ENCODE results near the gene SLC2A8.

Gene SLC2A8

DNA sequence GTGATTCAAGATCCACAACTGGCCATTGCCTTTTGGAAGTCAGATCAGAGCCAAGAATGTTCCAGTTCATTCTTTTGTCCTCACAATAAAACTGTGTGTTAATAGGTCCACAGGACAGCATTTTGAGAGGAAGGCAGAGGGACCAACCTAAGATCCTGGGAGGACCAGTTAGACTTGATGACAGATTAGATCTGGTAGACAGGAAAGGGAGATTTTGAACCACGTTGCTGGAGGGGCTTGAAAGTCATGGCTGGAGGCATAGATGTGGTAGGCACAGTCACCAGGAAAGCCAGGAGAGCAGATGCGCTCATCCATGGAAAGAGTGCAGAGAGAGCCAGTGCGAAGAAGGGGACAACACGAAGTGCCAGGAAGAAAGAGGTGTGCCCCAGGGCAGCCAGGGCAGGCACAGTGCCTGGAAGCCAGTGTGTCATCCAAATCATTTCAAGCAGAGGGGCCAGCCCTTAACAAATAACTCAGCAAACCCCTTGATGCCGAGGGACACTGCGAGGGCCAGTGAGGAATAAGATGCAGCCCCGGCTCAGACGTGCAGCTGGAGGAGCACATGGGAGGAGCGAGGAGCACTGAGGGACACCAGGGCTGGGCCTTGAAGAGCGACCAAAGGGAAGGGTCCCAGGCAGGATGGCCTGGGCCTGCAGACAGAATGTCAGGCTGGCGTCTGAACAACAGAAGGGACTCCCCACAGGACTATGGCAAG, 12.8 kb upstream of the SLC2A8 start:
- DNase-seq, result no peak

DNA sequence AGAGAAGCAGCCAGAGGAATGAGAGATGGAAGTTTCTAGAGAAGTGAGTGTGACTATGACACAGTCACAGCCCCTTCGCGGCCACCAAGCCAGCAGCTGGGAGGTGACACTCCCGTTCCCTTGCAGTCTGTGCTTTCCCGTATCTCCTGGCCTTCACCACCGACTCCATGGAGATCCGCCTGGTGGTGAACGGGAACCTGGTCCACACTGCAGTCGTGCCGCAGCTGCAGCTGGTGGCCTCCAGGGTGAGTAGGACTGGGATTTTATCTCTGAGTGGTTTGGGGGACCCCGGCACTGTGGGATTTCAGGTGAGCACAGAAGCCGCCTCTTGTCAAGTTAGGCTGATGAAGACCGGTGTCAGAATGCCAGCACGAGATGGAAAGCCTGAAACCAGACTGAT, 12.1 kb upstream of the SLC2A8 start:
- DNase-seq, result no peak

DNA sequence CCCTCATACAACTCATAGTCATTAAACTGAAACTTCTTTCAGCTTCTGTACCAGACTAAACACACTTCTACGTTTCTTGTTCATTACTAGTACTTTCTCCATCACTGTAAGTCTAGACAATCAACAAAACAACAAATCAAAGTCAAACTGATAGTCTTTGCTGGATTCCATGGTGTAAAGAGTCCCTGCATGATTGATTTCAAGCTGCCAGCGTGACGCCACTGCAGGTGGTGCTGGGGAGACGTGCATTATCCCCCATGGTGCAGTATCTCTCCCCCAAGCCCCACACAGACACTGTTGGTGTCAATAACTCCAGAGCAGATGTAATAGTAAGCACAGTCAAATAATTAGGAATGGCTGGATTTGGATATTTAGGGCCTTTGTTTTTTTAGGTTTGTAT, 10.7 kb upstream of the SLC2A8 start:
- DNase-seq, result no peak

DNA sequence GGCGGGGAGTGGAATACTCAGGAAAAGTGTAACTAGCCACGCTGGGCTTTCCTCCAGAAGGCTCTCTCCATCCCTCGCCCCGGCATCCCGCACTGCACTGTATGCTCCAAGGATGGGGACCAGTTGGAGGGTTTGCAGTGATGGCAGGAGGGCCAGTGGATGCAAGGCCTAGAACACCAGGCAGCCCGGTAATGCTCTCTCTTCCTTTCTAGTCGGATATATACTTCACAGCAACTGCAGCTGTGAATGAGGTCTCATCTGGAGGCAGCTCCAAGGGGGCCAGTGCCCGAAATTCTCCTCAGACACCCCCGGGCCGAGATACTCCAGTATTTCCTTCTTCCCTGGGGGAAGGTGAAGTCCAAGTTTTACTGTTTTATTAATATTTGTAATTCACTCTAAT, 10.0 kb upstream of the SLC2A8 start:
- no peak for DNase-seq

DNA sequence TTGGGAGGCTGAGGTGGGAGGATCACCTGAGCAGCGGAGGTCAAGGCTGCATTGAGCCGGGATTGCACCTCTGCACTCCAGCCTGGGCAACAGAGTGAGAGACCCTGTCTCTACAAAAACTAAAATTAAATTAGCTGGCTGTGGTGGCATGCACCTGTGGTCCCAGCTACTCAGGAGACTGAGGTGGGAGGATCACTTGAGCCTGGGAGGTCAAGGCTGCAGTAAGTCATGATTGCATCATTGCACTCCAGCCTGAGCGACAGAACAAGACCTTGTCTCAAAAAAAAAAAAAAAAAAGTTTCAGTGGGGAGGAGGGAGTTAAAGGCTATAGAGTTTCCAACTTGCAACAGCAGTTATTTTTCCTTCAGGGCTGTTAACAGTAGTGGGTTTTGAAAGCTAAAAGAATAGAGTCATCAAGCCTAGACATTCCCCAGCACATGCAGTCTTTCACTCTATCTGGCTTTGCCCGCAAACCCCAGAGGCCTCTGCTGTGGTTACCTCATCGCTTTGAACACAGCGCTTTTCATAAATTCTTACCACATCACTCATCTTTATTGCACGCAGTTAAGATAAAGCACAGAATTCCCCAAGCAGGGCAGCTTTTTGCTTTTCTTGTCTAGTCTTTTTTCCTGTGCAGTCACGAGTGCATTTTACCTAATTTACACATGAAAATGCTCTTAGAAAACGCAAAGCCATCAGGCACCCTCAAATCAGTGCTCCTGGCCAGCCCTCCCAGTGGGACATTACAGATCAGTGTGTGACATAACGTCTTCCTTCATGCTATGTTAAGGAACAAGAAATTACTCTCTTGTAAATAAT, 8.7 kb upstream of the SLC2A8 start:
- peak; percentile 89 for DNase-seq

DNA sequence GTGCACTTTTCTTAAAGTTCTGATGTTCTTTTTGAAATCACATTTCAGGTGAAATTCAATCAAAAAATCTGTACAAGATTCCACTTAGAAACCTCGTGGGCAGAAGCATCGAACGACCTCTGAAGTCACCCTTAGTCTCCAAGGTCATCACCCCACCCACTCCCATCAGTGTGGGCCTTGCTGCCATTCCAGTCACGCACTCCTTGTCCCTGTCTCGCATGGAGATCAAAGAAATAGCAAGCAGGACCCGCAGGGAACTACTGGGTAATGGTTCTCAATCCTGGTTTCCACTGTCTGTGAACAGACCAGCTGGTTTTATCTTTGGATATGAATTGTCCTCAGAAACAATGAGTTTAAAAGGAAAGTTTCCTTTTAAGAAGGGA, 8.1 kb upstream of the SLC2A8 start:
- DNase-seq, result no peak

DNA sequence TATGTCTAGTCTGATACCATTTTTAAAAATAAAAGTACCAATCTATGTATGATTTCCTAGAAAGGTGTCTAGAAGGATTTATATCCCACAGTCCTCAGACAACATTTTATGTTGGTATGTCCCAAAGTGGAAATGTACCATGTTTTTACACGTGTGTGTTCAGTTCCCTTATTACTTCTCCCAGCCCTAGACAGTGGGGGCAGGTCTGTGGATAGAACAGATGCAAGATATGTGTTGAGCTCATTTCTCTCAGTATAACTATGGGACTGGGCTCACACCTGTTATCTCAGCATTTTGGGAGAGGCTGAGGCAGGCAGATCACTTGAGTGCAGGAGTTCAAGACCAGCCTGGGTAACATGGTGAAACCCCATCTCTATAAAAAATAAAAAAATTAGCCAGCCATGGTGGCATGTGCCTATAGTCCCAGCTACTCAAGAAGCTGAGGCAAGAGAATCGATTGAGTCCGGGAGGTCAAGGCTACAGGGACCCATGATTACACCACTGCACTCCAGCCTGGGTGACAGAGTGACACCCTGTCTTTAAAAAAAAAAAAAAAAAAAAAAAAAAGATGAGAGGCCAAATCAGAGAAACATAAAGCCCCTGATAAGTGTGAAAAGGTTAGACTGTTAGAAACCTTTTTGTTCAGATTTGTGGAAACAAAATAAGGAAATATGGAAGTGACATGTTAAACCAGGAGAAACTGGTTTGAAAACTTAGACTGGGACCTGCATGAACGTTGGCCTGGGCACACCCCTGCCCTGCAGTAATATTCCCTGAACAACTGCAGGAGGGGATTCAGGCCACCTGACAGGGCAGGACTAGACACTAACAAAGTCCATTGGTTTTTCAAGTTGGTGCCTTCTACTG, 7.4 kb upstream of the SLC2A8 start:
- no peak for DNase-seq

DNA sequence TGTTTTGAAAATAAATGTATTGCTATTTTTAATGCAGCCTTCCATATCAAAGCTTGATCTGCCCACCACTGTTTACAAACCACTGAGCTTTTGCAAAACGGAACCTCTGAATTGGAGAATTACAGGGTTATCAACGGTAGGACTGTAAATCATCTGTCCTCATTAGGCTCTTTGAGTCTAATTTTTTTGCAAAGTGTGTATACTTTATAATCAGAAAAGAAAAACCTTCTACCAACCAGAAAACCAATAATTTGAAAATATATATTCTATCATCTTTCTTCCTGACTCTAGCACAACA, 6.8 kb upstream of the SLC2A8 start:
- no peak for DNase-seq

DNA sequence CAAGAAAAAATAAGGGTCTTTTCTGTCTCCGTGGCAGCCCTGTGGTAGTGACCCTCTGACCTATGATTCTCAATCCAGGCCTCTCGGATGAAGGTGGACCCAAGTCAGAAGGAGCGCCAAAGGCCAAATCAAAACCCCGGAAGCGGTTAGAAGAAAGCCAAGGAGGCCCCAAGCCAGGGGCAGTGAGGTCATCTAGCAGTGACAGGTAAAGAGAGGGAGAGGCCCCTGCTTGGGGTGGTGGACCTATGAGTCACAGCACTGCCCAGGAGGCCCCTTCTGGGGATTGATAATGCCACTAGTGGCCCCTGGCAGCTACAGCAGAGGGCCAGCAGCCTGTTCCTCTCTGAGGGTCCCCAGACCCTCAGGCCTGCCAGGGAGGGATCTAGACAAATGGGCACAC, 6.4 kb upstream of the SLC2A8 start:
- DNase-seq, result no peak

DNA sequence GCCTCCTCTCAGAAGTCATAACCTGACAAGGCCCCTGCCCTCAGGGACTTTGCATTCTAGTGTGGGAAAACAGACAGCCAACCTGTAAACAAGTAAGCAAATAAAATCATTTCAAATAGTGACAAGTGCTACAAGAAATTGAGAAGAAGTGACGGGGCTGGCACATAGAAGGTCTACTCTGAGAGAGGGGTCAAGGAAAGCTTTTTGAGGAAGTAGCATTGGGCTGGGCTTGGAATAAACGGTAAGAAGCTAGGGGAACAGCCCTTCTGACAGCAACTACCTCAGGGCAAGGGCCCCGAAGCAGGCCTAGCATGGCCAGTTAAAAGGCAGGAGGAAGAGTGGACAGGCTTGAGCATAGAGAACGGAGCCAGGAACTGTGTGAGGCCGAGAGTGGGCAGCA, 4.8 kb upstream of the SLC2A8 start:
- DNase-seq, result no peak

DNA sequence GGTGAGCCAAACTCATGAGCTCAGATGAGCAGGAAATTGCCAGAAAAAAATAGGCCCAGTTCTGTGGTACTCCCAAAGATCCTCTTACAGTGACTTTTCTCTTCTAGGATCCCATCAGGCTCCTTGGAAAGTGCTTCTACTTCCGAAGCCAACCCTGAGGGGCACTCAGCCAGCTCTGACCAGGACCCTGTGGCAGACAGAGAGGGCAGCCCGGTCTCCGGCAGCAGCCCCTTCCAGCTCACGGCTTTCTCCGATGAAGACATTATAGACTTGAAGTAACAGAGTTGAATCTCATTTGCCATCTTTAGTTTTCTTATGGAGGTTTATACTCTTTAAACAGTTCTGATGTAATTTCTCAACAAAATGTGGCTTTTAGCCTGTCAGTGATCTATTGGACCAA, 4.0 kb upstream of the SLC2A8 start:
- DNase-seq, result no peak

DNA sequence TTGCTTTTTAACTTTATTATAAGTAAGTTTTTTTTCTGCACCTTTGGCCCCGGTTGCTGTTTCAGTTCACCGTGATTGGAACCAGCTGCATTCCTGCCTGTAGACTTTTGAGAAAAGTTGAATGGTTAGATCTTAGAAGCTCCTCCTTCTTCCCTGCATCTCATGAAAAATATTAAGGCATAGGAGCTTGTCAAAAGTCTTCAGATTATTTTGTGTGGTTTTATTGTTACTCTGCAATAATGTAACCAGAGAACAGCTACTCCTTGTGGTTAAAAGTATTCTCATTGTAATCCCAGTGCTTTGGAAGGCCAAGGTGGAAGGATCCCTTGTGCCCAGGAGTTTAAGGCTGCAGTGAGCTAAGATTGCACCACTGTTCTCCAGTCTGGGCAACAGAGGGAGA, 3.3 kb upstream of the SLC2A8 start:
- no peak for DNase-seq

DNA sequence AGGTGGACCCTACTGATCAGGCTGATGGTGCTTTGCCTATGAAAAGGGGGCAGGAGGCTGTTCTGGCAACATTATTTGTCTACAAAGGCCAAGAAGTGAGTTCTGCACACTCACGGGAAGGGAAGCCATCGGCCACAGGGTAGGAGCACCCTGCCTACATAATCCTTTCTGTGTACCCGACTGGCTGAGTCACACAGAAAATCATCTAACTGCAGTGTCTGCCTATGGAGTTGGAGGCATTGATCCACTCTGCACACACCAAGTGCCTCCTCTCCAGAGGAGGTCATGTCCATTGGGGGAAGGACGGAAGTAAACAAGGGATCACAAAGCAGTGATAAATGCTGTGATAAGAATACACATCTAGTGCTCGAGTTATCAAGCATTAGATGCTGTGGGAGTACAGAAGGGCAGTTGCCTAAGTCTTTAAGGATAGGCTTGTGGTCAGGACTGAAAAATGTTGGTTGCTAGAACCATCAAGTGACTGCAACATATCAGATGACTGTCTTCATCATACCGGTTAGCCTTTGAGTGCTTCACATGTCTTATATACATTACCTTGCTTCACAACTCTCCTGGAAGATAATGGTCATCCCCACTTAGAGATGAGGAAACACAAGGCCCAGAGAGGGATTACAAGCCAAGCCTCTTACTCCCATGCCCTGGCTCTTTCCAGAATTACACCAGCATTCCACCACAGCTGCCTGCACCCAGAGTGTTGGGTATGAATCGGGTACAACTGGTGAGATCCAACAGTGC, 1.3 kb upstream of the SLC2A8 start:
- DNase-seq, result no peak

DNA sequence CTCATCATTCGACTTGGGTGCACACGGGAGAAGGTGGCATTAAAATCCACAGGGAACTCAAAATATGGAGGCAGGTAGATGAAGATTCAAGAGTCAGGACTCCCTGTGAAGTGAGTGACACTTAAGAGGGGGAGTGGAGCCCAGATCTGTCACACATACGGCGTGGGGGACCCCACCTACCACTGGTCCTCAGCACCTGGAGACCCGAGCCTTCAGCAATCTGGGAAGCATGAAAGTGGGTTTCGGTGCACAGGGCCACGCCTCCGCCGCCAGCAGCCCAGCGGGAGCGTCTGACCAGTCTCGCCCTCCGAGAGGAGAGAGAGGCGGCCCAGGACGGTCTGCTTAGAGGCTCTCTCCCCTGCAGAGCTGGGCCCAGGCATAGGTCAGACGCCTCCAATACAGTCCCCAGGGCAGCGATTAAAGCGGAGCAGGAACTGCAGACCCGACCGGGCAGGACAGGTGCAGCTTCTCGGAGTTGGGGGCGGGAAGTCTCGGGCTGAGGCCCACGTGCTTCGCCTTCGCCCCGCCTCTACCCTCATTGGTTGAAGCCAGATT, 639 bp upstream of the SLC2A8 start:
- no peak for DNase-seq

DNA sequence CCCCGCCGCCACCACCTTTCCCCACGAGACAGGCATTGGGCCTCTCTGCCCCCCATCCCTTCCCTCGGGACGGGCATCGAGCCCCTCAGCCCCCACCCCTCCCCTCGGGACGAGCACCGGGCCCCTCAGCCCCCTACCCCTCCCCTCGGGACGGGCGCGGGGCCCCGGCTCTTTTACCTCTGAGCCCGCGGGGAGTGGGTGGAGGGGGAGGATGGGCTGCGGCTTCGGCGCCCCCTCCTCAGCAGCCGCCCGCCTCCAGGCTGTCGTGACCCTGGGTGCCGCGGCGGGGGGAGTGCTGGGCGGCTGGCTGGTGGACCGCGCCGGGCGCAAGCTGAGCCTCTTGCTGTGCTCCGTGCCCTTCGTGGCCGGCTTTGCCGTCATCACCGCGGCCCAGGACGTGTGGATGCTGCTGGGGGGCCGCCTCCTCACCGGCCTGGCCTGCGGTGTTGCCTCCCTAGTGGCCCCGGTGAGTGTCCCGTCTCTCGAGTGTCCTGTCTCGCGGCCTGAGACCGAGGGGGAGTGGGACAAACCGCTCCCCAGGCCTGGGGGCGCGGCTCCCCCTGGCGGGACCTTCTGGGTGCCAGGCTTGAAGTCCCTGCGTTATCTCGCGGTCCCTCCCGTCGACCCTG, 791 bp downstream of the SLC2A8 start:
- peak; percentile 20 for DNase-seq

DNA sequence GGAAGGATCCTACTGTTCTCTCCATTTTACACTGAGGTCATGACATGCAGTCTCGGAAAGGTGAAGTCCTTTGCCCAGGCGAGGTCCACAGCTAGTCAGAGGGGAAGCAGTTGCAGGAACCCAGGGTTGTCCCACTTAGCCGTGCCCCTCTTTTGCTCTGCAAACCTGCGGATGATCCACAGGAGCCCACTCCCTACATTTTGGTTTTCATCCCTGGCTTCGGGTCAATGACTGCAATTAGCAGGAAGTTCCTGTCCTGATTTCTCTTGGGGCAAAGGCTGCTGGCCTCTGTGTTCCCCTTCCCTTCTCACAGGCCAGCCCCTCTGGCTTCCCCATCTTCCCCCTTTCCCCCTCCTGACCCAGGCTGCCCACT, 1.3 kb downstream of the SLC2A8 start:
- DNase-seq, result no peak

DNA sequence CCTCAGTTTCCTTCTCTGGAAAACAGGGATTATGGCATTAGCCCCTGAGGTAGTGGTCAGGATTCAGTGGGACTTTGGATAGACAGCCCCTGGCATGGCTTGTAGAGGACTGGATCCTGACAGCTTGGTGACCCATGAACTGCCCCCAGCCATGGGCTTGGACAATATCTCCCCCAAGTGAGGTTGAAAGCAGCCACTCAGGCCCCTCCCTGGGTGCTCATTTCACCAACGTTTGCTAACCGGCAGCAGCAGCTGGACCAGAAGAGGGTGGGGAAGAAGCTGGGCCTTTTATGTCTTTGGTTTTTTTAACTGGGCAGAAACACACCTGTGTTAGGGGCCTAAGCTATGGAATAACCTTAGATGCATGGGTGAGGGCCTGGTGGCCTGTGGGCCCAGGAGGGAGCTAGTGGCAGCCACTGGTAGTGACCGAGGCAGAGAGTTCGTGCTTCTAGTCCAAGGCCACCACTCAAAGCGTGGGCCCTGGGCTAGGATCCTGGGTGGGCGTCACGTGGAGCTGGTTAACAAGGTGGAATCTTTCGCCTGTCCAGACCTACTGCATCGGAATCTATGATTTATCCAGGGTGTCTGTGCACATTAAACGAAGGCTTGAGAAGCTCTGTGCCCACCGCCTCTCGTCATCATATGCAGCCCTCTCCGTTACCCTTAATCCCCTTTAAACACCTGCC, 1.9 kb downstream of the SLC2A8 start:
- no peak for DNase-seq

DNA sequence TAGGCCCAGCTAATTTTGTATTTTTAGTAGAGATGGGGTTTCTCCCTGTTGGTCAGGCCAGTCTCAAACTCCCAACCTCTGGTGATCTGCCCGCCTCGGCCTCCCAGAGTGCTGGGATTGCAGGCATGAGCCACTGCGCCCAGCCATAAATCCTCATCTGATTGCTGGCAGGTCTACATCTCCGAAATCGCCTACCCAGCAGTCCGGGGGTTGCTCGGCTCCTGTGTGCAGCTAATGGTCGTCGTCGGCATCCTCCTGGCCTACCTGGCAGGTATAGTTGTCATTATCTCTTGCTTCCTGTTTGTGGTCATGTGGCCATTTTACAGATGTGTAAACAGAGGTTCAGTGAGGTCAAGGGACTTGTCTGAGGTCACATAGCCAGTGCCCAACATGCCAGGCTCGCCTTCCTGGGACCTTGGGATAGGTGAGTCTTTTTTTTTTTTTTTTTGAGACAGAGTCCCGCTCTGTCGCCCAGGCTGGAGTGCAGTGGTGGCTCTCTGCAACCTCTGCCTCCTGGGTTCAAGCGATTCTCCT, 2.8 kb downstream of the SLC2A8 start:
- no peak for DNase-seq

DNA sequence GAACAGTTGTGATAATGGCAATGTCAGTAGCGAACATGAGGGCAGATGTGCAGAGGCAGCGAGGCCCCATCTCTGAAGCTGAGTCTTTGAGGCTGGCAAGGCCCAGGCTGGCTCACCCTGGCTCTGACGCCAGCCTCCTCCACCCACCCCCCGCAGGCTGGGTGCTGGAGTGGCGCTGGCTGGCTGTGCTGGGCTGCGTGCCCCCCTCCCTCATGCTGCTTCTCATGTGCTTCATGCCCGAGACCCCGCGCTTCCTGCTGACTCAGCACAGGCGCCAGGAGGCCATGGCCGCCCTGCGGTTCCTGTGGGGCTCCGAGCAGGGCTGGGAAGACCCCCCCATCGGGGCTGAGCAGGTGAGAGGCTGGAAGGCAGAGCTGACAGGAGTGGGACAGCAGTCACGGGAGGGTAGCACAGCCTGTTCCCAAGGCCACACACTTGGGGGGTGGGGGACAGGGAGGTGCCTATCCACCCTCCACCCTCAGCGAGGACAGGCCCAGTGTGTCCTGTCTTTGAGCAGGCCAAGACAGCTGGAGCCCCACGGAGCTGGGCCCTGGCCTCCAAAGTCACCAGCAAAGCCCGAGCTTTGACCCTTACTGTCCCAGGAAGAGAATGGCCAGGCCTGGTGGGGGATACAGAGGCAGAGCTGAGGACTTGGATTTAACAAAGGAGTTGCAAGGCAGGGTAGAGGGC, 5.6 kb downstream of the SLC2A8 start:
- no peak for DNase-seq

DNA sequence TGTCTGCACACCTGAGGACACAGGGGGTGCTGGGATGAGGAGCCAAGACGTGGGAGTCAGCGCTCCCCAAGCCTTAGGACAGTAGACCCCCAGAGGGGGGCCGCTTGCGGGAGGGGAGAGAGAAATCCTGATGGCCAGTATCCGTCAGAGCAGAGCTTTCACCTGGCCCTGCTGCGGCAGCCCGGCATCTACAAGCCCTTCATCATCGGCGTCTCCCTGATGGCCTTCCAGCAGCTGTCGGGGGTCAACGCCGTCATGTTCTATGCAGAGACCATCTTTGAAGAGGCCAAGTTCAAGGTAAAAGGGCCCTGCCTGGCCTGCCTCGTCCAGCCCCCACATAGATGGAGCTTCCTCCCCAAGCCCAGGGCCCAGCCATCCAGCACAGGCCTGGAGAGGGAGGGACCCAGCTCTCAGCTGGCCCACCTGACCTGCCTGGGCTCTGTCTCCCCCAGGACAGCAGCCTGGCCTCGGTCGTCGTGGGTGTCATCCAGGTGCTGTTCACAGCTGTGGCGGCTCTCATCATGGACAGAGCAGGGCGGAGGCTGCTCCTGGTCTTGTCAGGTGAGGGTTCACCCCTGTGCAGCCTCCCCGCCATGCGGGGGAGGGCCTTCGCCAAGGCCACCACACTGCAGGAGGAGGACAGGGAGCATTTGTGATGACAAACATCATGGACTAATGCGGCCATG, 6.7 kb downstream of the SLC2A8 start:
- no peak for DNase-seq

Data from CD4-positive, alpha-beta T cell treated with Interleukin-21 for 1 hour (primary cell).